ENCODE results near the gene RAB43. TPM values are rescaled to one million over a fixed set of nuclear protein-coding genes. Genes with fewer than 3 reads are reported as not detected.

Gene RAB43
- total RNA-seq, 1 experiment from 2014 or later = 22.4 TPM

DNA sequence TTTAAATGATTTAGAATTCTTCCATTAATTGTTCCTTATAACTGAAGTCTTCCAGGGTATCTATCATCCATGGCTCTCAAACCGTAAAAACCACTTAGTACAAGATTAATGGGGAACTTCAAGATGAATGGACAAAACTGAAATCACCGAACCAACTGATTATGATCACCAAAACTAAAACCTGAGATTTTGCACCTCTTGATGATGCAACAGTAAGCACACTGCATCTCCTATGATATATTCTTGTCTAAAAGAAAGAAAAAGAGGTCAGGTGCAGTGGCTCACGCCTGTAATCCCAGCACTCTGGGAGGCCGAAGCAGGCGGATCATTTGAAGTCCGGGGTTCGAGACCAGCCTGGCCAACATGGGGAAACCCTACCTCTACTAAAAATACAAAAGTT, 42.9 kb upstream of the RAB43 start:
- Histone ChIP-seq H2AFZ (ENCODE audit: low read length) (no peak overlapping the region), H3K4me2 (ENCODE audit: low read length) (no peak overlapping the region), H3K27me3 (ENCODE audit: low read length) (no peaks in the 10 kb centered on the region), H3K4me3 (ENCODE audit: low read length) (no peak overlapping the region), H3K79me2 (ENCODE audit: low read length) (peaks cover 20% of the 10 kb centered on the region), H3F3A (ENCODE audit: low read length, unreplicated experiment) (peaks cover 4% of the 10 kb centered on the region), H3K4me1 (ENCODE audit: insufficient read depth, low read length) (peaks cover 11% of the 10 kb centered on the region; the same call in 1 of the 2 replicates), H3K27ac (ENCODE audit: low read length) (no peak overlapping the region), H4K20me1 (ENCODE audit: low read length) (no peaks in the 10 kb centered on the region), H3K9ac (ENCODE audit: low read length) (no peak overlapping the region), H3K9me3 (ENCODE audit: low read length) (no peaks in the 10 kb centered on the region), H3K36me3 (ENCODE audit: low read depth, low read length) (peaks cover 16% of the 10 kb centered on the region), H3K9me2 (replicated peaks; ENCODE audit: low read length) (no peaks in the 10 kb centered on the region)
- intact Hi-C loops (cut with micrococcal nuclease) = no loop called here
- CTCF ChIA-PET = no interaction called here
- TF ChIP-seq EZH2phosphoT487 (IDR thresholded peaks at IDR 0.05; ENCODE audit: borderline replicate concordance, low read length) (no peak), EZH2 (IDR thresholded peaks at IDR 0.05; ENCODE audit: low read length, unreplicated experiment) (no peak)
- TF ChIP-seq, protein P1, sequence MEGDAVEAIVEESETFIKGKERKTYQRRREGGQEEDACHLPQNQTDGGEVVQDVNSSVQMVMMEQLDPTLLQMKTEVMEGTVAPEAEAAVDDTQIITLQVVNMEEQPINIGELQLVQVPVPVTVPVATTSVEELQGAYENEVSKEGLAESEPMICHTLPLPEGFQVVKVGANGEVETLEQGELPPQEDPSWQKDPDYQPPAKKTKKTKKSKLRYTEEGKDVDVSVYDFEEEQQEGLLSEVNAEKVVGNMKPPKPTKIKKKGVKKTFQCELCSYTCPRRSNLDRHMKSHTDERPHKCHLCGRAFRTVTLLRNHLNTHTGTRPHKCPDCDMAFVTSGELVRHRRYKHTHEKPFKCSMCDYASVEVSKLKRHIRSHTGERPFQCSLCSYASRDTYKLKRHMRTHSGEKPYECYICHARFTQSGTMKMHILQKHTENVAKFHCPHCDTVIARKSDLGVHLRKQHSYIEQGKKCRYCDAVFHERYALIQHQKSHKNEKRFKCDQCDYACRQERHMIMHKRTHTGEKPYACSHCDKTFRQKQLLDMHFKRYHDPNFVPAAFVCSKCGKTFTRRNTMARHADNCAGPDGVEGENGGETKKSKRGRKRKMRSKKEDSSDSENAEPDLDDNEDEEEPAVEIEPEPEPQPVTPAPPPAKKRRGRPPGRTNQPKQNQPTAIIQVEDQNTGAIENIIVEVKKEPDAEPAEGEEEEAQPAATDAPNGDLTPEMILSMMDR (conservative IDR thresholded peaks at IDR 0.05; ENCODE audit: low read depth, low read length) = no peak
- POLR2A ChIA-PET (ENCODE audit: unreplicated experiment) = no interaction called here
- no TSS peak for BruUV-seq (replicated peaks)
- DNase-seq = no peak
- no peak for ATAC-seq

- intact Hi-C loops (cut with micrococcal nuclease) = no loop called here
- Histone ChIP-seq H4K20me1 (ENCODE audit: low read length) (no peaks in the 10 kb centered on the region), H3K9me3 (ENCODE audit: low read length) (no peaks in the 10 kb centered on the region), H2AFZ (ENCODE audit: low read length) (no peak overlapping the region), H3K4me2 (ENCODE audit: low read length) (peak overlapping the region; percentile 98), H3K27ac (ENCODE audit: low read length) (0 out of 2 replicates have a peak overlapping the region, but pooled peaks have one; percentile 97), H3K4me1 (ENCODE audit: insufficient read depth, low read length) (peaks cover 16% of the 10 kb centered on the region; the same call in 1 of the 2 replicates), H3K79me2 (ENCODE audit: low read length) (peaks cover 26% of the 10 kb centered on the region), H3F3A (ENCODE audit: low read length, unreplicated experiment) (peaks cover 4% of the 10 kb centered on the region), H3K27me3 (ENCODE audit: low read length) (no peaks in the 10 kb centered on the region), H3K4me3 (ENCODE audit: low read length) (peak overlapping the region; percentile 82; the same call in 1 of the 2 replicates), H3K9ac (ENCODE audit: low read length) (peak overlapping the region; percentile 94; the same call in 1 of the 2 replicates), H3K9me2 (replicated peaks; ENCODE audit: low read length) (no peaks in the 10 kb centered on the region), H3K36me3 (ENCODE audit: low read depth, low read length) (peaks cover 18% of the 10 kb centered on the region)
- no peak for DNase-seq
- BruUV-seq (replicated peaks) = no TSS peak
- POLR2A ChIA-PET (ENCODE audit: unreplicated experiment) = interaction anchor here (0.6 to 0.7 kb wide), 3 partner anchors 15 to 110 kb away, joined by 3 to 4 read pairs (median 4); no protein-coding TSS in a partner anchor
- ATAC-seq = no peak; the same call in 1 of the 2 replicates
- TF ChIP-seq, protein P1 (conservative IDR thresholded peaks at IDR 0.05; ENCODE audit: low read depth, low read length) = 0 out of 2 replicates have a peak, but pooled peaks have one; percentile 11
- TF ChIP-seq EZH2phosphoT487 (IDR thresholded peaks at IDR 0.05; ENCODE audit: borderline replicate concordance, low read length) = no peak
- TF ChIP-seq EZH2 (IDR thresholded peaks at IDR 0.05; ENCODE audit: low read length, unreplicated experiment) = no peak
- CTCF ChIA-PET = interaction anchor here (1.0 to 2.4 kb wide), 2 partner anchors 66 to 83 kb away, joined by 3 to 28 read pairs; no protein-coding TSS in a partner anchor
These were observed 41.4 kb upstream of the RAB43 start for GRCh38 chr3:129162729-129163579.

Data from PC-3 (cell line).